HG02642 (cell line): ENCODE results near the gene ADAMTSL3.
"Not testable (repeated sequence)": the region's sequence is repeated elsewhere in the genome, so short reads cannot be mapped to it uniquely, and the experiment has no call there.

ENCODE experiments used
- ATAC-seq: cut with Tn5 transposase; IDR thresholded peaks from one replicate; pipeline ENCODE4 v1.9.1; 2021; ENCODE audit warnings: mild to moderate bottlenecking; ENCODE audit not compliant: unreplicated experiment, poor library complexity

ADAMTSL3 gene

DNA sequence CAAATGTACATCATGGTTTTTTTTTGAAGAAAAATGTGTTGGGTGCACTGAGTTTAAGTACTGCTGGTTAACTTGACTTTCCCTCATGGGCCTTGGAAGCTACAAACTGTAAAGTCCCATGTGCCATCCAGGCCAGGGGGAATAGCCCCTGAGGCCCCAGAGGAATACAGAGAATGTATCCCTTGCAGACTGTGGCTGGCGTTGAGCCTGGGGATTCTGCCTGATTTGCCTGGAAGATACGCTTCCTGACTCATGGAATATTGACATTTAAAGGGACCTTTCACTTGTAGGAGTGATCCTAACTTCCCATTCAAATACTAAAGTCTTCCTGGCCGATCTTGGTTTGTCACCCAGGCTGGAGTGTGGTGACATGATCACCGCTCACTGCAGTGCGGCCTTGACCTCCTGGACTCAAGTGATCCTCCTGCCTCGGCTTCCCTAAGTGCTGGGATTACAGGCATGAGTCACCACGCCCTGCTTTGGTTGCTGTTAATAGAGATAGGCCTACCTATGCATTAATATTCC, 42.0 kb downstream of the ADAMTSL3 start:
- no peak for ATAC-seq

DNA sequence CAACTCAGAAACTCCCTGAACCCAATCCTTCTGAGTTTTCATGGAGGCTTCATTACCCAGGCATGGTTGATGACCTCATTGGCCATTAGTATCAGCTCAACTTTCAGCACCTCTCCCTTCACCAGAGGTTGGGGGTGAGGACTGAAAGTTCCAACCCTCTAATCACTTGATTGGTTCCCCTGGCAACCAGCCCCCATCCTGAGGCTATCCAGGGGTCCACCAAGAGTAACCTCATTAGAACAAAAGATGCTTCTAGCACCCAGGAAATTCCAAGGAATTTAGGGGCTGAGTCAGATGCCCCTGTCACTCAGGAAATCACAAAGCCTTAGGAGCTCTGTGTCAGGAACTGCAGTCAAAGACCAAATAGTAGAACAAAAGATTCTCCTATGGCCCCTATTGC, 43.8 kb downstream of the ADAMTSL3 start:
- ATAC-seq = no peak

DNA sequence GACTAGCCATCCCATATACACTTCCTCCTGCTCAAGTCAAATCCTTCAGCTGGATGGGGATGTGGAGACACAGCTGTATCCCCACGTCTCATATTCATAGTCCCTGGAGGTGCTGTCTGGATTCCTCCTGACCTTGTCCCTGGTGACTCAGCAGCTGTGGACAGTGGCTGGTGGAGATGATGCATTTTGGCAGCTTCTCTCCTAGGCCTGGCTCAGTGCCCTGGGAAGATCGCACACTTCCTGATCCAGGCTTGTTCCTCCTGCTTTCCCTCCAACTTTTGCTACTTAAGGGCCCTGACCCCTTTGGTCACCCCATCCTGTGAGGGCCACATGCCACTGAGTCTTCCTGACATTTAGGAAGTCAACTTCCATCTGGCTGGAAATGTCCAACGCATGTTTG, 44.4 kb downstream of the ADAMTSL3 start:
- no peak for ATAC-seq

DNA sequence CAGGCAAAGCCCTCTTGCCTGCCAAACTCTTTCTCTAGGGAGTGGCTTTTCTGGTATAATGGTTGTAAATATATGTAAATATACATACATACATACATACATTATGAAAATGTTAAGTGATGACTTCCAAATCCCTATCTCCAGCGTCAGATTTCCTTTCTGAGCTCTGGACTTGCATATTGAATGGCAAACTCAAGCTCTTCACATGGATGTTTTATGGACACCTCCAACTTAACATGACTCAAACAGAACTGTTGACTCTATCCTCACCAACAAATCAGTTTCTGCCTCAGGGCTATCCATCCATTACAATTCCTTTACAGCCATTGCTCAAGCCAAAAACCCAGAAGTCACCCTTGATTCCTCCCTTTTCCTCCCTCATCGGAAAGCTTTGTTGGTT, 45.1 kb downstream of the ADAMTSL3 start:
- no peak for ATAC-seq

DNA sequence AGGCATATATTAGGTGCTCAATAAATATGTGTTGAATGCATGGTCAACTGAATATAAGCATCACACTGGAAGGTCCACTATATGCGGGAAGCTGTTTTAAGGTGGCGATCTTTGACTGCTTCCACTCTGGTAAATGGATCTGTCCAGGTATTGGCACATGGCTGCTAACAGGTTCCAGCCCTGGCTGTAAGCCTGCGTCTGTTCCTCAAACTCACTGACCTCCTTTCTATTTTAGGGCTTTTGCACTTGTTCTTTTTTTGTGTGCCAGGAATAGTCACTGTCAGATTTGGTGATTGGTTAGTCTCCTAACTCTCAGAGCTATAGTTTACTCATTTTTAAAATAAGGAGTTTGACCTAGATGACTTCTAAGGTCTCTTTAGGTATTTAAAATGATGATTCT, 46.2 kb downstream of the ADAMTSL3 start:
- no peak for ATAC-seq

DNA sequence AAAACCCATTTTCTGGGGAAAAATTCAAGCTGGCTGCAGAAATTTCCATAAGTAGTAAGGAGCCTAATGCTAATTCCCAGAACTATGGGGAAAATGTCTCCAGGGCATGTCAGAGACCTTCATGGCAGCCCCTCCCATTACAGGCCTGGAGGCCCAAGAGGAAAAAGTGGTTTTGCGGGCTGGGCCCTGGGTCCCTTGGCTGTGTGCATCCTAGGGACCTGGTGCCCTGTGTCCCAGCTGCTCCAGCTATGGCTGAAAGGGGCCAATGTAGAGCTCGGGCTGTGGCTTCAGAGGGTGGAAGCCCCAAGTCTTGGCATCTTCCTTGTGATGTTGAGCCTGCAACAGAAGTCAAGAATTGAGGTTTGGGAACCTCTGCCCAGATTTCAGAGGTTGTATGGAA, 48.4 kb downstream of the ADAMTSL3 start:
- ATAC-seq = not testable (repeated sequence)

DNA sequence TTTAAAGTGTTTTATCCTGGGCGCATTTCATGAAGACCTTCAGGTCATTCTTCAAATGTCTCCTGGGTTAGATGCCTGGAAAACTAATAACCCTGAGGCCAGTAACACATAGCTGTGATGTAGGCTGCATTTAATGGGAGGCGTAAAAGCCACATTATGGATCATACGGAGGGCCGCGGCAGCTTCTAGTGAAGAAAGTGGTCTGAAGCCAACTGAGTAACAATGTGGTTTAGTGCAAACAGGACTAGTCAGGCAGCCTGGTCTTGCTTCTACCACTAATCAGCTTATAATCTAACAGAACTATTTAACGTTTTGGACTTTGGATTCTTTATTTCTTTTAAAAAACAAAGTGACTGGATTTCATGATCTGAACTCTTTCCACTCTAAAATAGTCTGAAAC, 54.4 kb downstream of the ADAMTSL3 start:
- no peak for ATAC-seq

DNA sequence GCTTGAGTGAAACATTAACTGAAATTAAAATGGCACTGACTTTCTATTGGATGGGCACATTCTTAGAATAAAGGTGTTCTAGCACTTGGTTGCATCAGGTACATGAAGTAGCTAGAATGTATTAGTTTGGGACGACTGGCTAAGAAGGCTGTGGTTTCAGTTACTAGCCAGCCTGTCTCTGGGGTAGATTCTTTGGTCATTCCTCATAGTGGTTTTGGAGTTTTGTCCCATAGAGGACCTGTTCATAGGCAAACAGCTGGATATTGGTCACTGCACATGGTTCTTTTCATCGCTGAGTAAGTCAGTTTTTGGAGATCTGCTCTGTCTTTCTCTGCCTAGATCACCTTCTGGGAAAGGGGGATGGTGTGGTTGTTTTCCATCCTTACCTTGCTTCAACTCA, 55.3 kb downstream of the ADAMTSL3 start:
- ATAC-seq = no peak

DNA sequence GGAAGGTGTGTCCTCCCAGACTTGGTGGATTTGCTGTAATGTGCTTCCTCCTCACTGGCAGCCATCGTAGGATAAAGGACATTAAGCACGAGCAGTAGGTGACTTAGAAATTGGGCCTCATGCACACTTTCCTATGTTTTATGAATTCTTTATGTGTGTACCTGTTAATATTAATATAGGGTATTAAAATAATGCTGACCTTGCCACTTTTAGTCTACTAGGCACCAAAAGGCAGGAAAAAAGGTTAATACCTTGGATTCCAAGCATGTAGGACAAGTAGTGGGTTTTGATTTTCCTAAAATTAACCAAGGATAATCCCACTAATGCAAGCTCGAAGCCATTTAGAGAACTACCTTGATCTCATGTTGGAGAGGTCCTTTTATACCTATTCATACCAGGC, 55.9 kb downstream of the ADAMTSL3 start:
- no peak for ATAC-seq

DNA sequence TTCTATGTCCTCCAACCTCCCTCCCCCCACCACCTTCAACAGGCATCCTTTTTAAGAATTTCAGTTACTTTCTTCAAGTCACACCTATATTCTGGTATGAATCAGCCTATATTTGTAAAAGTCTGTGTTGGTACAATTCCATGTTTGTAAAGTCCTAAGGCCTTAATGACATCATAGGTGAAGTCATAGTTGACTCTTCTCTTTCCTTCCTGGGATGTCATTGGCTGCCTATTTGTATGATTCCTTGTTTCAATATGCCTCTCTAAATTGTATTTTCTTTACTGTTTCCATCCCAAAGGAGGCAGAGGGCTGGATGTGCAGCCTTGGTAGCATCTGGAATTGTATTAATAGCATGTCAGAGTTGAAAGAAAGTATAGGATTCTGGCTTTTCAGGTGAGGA, 56.5 kb downstream of the ADAMTSL3 start:
- no peak for ATAC-seq

DNA sequence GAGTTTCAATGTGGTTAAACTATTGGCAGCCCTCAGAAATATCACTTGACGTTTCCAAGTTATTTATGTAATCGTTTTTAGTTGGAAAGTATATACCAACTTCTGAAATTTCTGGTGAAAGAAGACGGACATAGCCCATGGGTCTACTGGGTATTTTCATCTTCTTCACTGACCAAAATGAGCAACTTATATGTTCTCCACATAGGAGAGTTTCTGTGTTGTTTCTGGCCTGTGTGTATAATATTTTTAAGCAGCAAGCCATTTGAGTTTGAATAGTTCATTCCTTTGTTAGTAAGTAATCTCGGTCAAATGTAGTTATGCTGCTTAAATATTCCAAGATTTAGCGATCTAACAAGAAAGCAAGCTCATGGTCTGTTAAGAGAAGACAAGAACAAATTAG, 57.3 kb downstream of the ADAMTSL3 start:
- ATAC-seq = no peak

DNA sequence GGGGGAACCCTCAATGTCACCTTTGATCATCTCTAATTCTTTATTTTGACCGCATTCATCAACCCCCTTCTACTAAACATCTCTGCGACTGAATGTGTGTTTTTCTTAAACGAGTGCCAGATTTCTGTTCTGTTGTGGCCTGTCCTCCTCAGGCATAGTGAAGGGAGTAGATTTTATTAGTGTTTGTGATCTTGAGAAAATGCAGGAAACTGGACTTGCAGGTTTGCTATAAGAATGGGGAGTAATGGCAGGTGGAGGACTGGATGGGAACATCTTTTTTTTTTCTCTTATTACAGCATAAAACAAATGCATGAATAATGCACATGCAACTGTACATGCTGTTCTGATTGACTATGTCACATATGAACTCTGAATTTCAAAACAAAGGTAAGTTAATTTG, 59.3 kb downstream of the ADAMTSL3 start:
- ATAC-seq = no peak

DNA sequence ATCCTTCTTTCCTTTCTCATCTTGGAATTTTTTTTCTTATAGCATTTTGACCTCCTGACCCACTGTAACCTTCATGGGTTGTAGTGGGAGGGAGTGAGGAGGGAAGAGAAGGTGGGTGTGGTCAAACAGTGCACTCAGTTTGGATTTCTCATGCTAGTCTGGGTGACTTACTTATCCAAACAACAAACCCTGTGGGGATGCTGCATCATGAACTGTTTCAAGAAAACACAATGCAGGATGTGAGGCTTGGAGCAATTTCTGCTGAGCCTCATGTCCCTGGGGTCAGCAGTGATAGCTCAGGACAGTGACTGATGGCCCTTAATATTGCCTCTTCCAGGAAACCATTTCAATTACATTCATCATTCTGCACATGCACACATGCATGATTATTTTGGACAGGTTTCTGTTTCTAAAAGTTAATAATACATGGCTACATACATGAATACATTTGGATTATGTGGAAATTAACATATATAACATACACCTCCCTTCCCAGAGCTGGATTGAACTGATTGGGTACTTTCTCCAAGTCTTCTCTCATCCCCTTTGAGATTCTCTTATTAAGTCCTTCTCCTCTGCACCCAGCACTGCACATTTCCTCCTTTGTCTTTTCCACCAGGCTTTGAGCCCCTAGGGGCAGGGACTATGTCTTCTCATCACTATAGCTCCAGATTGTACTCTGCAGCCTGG, 61.2 kb downstream of the ADAMTSL3 start:
- ATAC-seq = no peak

DNA sequence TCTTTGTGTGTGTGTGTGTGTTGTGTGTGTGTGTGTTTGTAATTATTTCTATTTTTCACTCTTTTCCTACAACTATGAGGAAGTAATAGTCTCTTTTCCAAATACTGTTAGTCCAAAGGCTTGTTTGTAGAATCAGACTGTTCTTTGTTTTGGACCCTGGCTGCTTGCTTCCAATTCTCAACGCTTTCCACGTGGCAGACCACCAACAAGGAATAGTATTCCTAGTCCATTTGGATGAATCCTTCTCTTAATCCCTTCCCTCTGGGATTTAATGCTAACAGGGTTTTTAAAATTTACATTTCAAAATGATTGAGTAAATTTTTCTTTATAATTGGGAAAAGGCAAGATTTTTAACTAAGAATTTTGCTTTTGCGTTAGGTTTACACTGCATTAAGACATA, 62.7 kb downstream of the ADAMTSL3 start:
- ATAC-seq = no peak

DNA sequence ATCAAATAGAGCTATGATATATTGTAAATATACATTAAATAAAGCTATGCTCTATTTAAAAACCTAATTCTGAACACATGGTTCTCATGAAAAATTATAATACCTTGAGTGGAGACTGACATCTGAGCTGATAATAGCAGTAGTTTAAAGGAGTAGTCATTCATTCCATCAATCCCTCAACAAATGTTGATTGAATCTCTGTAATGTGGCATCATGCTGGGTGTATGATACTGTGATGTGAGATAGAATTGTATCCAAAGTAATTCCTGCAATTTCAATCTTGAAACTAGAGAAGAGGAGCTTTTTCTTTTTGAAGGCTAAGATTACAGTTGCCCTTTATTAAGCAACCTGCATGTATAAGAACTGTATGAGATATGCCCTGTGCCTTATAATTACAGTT, 63.1 kb downstream of the ADAMTSL3 start:
- no peak for ATAC-seq

DNA sequence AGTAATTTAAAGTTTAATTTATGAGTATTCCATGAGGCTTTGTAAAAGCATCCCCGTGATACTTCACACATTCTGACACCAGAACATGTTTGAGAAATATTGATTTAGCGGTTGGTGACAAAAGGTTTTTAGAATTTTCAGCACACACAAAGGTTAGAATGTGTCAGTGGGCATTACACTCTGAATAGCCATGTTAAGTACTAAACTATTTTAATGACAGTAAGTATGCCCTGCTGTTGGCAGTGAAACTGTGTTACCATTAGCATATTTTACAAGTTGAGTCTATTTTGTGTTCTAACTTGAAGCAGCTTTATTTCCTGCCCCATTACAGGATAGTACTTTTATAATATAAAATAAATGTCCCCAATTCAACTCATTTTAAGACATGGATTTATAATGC, 66.5 kb downstream of the ADAMTSL3 start:
- no peak for ATAC-seq

DNA sequence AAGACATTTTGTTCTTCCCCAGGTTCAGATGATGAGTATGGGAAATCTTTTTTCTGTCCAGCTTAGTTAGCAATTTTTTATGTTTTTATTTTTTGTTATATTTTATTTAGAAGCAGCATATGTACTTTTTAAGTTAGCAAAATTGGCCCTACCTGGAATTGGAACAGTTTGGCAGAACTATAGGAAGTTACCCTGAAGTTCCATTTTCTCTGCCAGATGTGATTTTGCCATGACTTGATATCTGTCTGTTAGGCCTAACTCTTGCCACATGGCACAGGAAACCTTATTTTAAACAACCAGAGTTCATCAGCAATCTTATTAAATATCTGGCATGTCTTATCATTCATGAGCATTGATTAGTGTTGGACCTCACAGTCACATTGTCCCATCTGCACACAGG, 67.1 kb downstream of the ADAMTSL3 start:
- no peak for ATAC-seq

DNA sequence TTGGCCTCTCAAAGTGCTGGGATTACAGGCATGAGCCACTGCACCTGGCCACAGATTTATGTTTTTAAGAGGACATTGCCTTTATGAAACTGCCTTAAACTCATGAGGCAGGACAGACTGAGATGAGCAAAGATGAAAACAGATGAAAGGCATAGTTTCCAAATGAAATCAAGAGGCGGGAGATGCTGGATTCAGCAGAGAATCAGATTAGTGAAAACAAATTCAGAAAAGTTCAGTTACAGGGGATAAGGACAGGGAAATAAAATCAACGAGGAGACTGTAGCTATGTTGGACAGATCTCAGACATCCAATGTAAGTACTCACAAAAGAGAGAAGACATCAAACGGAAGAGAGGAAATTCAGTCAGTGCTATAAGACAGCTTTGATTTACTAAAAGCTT, 68.1 kb downstream of the ADAMTSL3 start:
- ATAC-seq = no peak

DNA sequence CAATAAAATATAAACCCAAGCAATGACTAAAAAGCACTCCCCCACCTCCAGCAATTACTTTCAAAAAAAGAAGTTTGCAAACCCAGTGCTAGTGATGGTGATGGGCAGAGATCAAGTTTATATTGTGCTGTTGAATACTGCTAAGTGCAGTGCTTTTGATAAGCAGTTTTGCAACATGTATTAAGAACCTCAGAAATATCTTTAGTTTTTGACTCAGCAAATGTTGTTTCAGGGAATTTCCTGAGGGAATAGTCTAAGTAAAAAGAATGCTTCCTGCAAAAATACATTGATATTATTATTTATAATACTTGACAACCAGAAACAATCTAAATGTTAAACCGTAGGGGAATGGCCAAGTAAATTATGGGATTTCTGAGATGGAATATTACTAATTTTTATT, 69.3 kb downstream of the ADAMTSL3 start:
- ATAC-seq = no peak

DNA sequence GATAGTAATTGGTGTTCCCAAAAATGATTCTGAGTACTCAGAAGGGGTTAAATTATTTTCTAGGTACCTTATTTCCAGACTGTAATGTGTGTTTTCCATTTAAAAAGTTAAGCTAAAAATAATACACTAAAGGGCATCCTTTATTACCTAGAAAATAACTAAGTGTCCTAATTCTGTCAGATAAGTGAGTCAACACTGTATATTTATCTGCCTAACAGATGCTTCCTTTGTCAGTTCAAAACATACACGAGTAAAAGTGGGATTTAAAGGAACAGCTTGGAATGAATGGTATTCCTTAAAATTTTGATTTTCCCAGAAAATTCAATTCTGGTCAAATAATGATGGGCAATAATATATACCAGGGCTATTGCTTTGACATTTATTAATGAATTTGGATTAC, 78.3 kb downstream of the ADAMTSL3 start:
- ATAC-seq = no peak

DNA sequence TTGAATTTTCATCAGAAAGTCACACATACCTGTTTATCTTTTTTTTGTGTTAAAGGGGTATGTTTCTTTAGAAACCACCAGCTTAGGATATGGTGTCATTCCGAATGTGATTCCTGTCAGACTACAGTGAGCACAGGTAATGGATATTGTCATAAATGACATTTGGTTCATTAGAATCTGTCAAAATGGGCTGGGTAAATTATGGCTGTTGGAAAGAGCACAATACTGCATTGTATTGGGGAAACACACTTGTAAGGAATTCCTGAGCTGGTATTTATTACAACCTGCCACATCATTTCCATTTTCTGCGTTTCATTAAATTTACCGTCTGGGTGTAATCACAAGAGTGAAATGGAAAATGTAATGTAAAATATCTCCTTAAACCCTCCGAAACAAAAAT, 78.8 kb downstream of the ADAMTSL3 start:
- ATAC-seq = no peak

DNA sequence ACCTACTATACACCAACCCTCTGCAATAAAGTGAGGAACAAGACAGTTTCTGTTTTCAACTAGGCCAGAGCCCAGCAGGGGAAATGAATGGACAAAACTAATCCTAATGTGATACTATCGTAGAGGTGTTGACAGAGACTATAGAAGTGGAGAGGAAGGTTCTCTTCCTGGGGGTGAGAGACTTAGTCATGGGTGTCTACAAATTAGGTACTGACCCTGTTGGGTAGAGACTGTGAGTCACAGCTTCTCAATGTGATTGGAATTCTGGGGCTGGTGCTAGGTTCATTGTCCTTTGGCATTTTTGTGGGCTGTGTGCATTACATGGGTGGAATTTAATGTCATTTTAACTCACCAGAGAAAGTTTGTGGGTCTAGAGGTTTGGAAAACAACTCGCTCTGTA, 79.3 kb downstream of the ADAMTSL3 start:
- no peak for ATAC-seq

DNA sequence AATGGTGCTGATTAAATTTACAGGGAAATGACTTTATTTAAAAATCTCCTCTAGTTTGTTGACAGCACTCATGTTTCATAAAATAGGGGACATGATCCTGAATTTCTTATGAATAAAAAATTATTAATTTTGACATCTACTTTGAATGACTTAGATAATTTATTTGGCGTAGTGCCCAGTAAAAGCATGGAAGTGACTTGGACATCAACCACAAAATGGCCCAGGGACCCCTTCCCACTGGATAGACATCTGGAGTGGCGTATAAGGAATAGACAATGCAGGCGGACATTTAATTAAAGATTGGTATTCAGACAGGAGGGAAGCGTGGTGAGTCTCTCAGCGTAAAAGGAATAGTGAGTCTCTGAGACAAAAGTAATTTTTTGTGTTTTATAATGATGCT, 79.8 kb downstream of the ADAMTSL3 start:
- no peak for ATAC-seq
